ENCODE data around the gene PDXK.

The PDXK gene

GRCh38 chr21:43794311-43794710 is 75.4 kb downstream of the PDXK start:
- DNase-seq (ENCODE audit: low read depth): no peak
- no peak for TF ChIP-seq CTCF (conservative IDR thresholded peaks at IDR 0.05; ENCODE audit: low read depth, low read length)
- H3K4me3 ChIP-seq (ENCODE audit: low read depth, low read length): no peak overlapping the region

GRCh38 chr21:43794857-43795256 is 75.9 kb downstream of the PDXK start:
- TF ChIP-seq CTCF (conservative IDR thresholded peaks at IDR 0.05; ENCODE audit: low read depth, low read length): no peak
- no peak overlapping the region for H3K4me3 ChIP-seq (ENCODE audit: low read depth, low read length)
- DNase-seq (ENCODE audit: low read depth): no peak

- TF ChIP-seq CTCF (conservative IDR thresholded peaks at IDR 0.05; ENCODE audit: low read depth, low read length): no peak
- no peak overlapping the region for H3K4me3 ChIP-seq (ENCODE audit: low read depth, low read length)
- no peak for DNase-seq (ENCODE audit: low read depth)
These were observed 78.5 kb downstream of the PDXK start for GRCh38 chr21:43797415-43797814.

- TF ChIP-seq CTCF (conservative IDR thresholded peaks at IDR 0.05; ENCODE audit: low read depth, low read length): no peak
- DNase-seq (ENCODE audit: low read depth): no peak
- no peak overlapping the region for H3K4me3 ChIP-seq (ENCODE audit: low read depth, low read length)
These were observed 79.2 kb downstream of the PDXK start for GRCh38 chr21:43797925-43798715.

DNA sequence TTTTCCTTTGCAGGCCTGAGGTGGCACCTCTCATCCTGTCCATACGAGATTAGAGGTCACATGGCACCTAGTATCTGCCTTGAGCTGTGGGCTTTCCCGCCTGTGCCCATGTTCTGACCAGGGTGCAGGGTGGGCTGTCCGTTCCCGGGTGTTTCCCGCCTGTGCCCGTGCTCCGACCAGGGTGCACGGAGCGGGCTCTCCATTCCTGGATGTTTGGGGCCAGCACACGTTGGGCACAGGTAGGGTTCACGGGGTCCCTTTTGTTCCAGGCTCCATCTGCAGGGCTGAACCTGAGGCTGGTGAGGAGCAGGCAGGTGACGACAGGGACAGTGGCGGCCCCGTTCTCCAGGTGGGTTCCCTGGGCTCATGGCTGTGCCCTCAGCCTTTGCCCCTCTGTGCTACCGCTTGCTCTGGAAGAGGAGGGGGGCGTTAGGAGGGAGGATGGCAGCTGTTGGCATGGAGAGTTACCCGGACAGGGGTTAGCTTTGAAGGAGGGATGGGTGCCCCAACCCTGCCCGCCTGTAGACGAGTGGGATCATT is 80.4 kb downstream of the PDXK start:
- no peak for DNase-seq (ENCODE audit: low read depth)
- no peak overlapping the region for H3K4me3 ChIP-seq (ENCODE audit: low read depth, low read length)
- TF ChIP-seq CTCF (conservative IDR thresholded peaks at IDR 0.05; ENCODE audit: low read depth, low read length): no peak

GRCh38 chr21:43800124-43800523 is 81.2 kb downstream of the PDXK start:
- no peak for DNase-seq (ENCODE audit: low read depth)
- no peak for TF ChIP-seq CTCF (conservative IDR thresholded peaks at IDR 0.05; ENCODE audit: low read depth, low read length)
- H3K4me3 ChIP-seq (ENCODE audit: low read depth, low read length): no peak overlapping the region

DNA sequence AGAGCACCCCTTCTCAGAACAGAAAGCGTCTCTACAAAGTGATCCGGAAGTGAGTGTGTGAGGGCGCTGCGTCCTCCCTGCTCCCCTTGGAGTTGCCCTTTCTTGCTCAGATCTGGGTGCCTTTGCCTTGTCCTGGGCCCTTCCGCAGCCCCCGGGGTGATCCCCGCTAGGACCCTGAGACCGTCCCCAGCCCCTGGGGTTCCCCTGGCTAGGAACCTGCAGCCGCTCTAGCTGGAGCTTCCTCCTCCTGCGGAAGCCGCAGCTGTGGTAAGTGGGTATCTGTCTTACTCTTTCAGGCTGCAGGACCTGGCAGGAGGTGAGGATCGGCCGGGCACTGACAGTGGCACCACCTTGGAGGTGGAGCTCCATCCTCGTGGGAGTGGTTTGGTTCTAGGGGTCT is 81.6 kb downstream of the PDXK start:
- TF ChIP-seq CTCF (conservative IDR thresholded peaks at IDR 0.05; ENCODE audit: low read depth, low read length): no peak
- DNase-seq (ENCODE audit: low read depth): no peak
- H3K4me3 ChIP-seq (ENCODE audit: low read depth, low read length): no peak overlapping the region
